Measurements from ENCODE around the gene NAA25.

- TF ChIP-seq GATA2 (IDR thresholded peaks at IDR 0.05; ENCODE audit: insufficient read depth, insufficient read length, low read depth, low read length), result no peak
- no peak for TF ChIP-seq MAX (IDR thresholded peaks at IDR 0.05; ENCODE audit: insufficient read depth, insufficient read length)
- no peak for TF ChIP-seq POLR2A (IDR thresholded peaks at IDR 0.05; ENCODE audit: low read depth, low read length)
- no peak for TF ChIP-seq CTCF (IDR thresholded peaks at IDR 0.05; ENCODE audit: extremely low read depth in 1 of 2, insufficient read depth in 1 of 2, low read depth in 1 of 2, low read length in 2 of 2)
- TF ChIP-seq EZH2 (IDR thresholded peaks at IDR 0.05; ENCODE audit: borderline replicate concordance, low read depth, low read length, severe bottlenecking), result no peak
- TF ChIP-seq JUN (IDR thresholded peaks at IDR 0.05; ENCODE audit: borderline replicate concordance, insufficient read depth, insufficient read length, low read depth), result no peak
Measured at GRCh38 chr12:112031472-112031871, 77.1 kb downstream of the NAA25 start.

Measured in endothelial cell of umbilical vein (primary cell).